OCI-LY7 (cell line): ENCODE data around the gene SRRM4. TPM values are rescaled to one million over a fixed set of nuclear protein-coding genes. Genes with fewer than 3 reads are reported as not detected.

Experiments used
- BruUV-seq: library from RNA; stranded (reverse); fragments of 400-500 nt; replicated peaks from 2 replicates; lab custom pipeline; 2021; lab: Mats Ljungman, UMichigan
- CTCF ChIA-PET: fragments of 300-600 bp; sonication (Branson Sonifier 250); formaldehyde crosslinking; loops from one replicate; lab custom pipeline; 2022; ENCODE audit warnings: antibody characterized with exemption; ENCODE audit not compliant: unreplicated experiment; lab: Charles Lee
- POLR2A ChIA-PET: fragments of 300-600 bp; sonication (Branson Sonifier 250); formaldehyde crosslinking; loops from one replicate; lab custom pipeline; 2022; ENCODE audit warnings: antibody characterized with exemption; lab: Charles Lee
- DNase-seq: peaks from one replicate; pipeline ENCODE4 v3.0.0-alpha.2; 2015; ENCODE audit warnings: low spot score
- H2AFZ ChIP-seq: fragments of 200-600 bp; sonication (generic), shearing (Covaris generic); 2 replicates; pipeline ENCODE4 v1.6.1; 2014; ENCODE audit warnings: mild to moderate bottlenecking, antibody characterized with exemption, low read length, moderate library complexity
- H3K27ac ChIP-seq: fragments of 200-600 bp; sonication (generic); 2 replicates; pipeline ENCODE4 v1.5.1; 2014; ENCODE audit warnings: mixed run types, low read depth, mild to moderate bottlenecking, moderate library complexity, low read length, inconsistent platforms; ENCODE audit not compliant: poor library complexity, severe bottlenecking
- H3K36me3 ChIP-seq: fragments of 200-600 bp; sonication (generic); 2 replicates; pipeline ENCODE4 v1.6.1; 2014; ENCODE audit warnings: mild to moderate bottlenecking, antibody characterized with exemption, low read length, moderate library complexity, mixed read lengths; ENCODE audit not compliant: insufficient read depth
- H3K4me1 ChIP-seq: fragments of 200-600 bp; sonication (generic); 2 replicates; pipeline ENCODE4 v1.5.1; 2014; ENCODE audit warnings: mild to moderate bottlenecking, low read length; ENCODE audit not compliant: insufficient read depth, poor library complexity, severe bottlenecking
- H3K4me2 ChIP-seq: fragments of 200-600 bp; sonication (generic); 2 replicates; pipeline ENCODE4 v1.6.1; 2014; ENCODE audit warnings: mild to moderate bottlenecking, low read length
- H3K4me3 ChIP-seq: fragments of 200-600 bp; sonication (generic); 2 replicates; pipeline ENCODE4 v1.5.1; 2014; ENCODE audit warnings: mild to moderate bottlenecking, low read depth, low read length; ENCODE audit not compliant: poor library complexity, severe bottlenecking
- H3K79me2 ChIP-seq: fragments of 200-600 bp; sonication (generic); 2 replicates; pipeline ENCODE4 v1.6.1; 2016; ENCODE audit warnings: low read depth, mild to moderate bottlenecking, low read length, moderate library complexity, mixed read lengths; ENCODE audit not compliant: insufficient read depth
- H3K9me2 ChIP-seq: fragments of 200-600 bp; sonication (generic); 2 replicates; pipeline ENCODE4 v1.6.1; 2016; ENCODE audit warnings: mild to moderate bottlenecking, low read length, mixed read lengths; ENCODE audit not compliant: insufficient read depth
- H3K9me3 ChIP-seq: fragments of 200-600 bp; sonication (generic); 2 replicates; pipeline ENCODE4 v1.6.1; 2014; ENCODE audit warnings: mild to moderate bottlenecking, mixed run types, low read length, mixed read lengths
- H4K20me1 ChIP-seq: fragments of 200-600 bp; sonication (generic); 2 replicates; pipeline ENCODE4 v1.6.1; 2014; ENCODE audit warnings: mild to moderate bottlenecking, antibody characterized with exemption, low read length, moderate library complexity, mixed read lengths; ENCODE audit not compliant: insufficient read depth
- EZH2phosphoT487 ChIP-seq: fragments of 200-600 bp; sonication (generic); IDR thresholded peaks from 2 replicates; pipeline ENCODE4 v1.6.1; 2018; ENCODE audit warnings: low read depth, borderline replicate concordance, mild to moderate bottlenecking, mixed run types, antibody characterized with exemption, low read length, moderate library complexity, mixed read lengths
- intact Hi-C: fragments of 100-400 bp; cut with micrococcal nuclease; formaldehyde crosslinking; loops from one replicate; pipeline ENCODE4 v1.10.0; 2022; ENCODE audit not compliant: unreplicated experiment
- total RNA-seq, 2 experiments: library from RNA; depleted of rRNA in 1 of 2; stranded (reverse); fragments of >200 nt in 1 of 2; shearing (Covaris generic) in 1 of 2; gene quantifications; 2 replicates each; pipeline ENCODE4 v1.2.3, GENCODE V29; 2014 to 2022
- TF ChIP-seq, protein P1 (sequence below): fragments of 200-600 bp; sonication (generic); conservative IDR thresholded peaks from 2 replicates; pipeline ENCODE4 v1.5.1; 2014; ENCODE audit warnings: mild to moderate bottlenecking, antibody characterized with exemption, low read length, moderate library complexity, mixed read lengths

Gene SRRM4
- total RNA-seq, 2 experiments from 2014 or later: not detected

DNA sequence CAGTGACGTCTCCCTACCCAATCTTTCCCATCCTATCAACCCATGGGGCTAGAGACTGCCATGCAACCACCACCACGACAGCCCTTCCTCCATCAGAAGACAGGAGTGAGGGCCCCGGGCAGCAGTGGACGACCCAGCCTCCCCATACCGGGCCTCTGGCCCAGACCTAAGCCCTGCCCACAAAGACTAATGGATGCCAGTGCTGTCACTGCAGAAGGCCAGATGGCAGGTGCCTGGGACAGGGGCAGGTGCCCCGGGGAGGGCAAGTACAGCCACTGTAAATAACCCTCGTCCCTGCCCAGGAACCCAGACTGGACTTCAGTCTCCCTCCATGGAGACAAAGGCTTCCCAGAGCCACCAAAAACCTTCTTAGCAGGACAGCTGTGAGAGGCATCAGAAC is 177.1 kb downstream of the SRRM4 start:
- Histone ChIP-seq H3K9me2 (no peaks in the 10 kb centered on the region), H3K27ac (no peak overlapping the region), H3K4me1 (no peaks in the 10 kb centered on the region), H3K4me2 (no peak overlapping the region), H4K20me1 (no peaks in the 10 kb centered on the region), H3K79me2 (no peaks in the 10 kb centered on the region), H3K36me3 (no peaks in the 10 kb centered on the region), H2AFZ (no peak overlapping the region), H3K9me3 (no peaks in the 10 kb centered on the region), H3K4me3 (no peak overlapping the region)
- ChIA-PET POLR2A (no interaction called here), CTCF (no interaction called here)
- no peak for TF ChIP-seq EZH2phosphoT487
- TF ChIP-seq, protein P1, sequence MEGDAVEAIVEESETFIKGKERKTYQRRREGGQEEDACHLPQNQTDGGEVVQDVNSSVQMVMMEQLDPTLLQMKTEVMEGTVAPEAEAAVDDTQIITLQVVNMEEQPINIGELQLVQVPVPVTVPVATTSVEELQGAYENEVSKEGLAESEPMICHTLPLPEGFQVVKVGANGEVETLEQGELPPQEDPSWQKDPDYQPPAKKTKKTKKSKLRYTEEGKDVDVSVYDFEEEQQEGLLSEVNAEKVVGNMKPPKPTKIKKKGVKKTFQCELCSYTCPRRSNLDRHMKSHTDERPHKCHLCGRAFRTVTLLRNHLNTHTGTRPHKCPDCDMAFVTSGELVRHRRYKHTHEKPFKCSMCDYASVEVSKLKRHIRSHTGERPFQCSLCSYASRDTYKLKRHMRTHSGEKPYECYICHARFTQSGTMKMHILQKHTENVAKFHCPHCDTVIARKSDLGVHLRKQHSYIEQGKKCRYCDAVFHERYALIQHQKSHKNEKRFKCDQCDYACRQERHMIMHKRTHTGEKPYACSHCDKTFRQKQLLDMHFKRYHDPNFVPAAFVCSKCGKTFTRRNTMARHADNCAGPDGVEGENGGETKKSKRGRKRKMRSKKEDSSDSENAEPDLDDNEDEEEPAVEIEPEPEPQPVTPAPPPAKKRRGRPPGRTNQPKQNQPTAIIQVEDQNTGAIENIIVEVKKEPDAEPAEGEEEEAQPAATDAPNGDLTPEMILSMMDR: no peak
- intact Hi-C loops: no loop called here
- no peak for DNase-seq
- BruUV-seq: no TSS peak

DNA sequence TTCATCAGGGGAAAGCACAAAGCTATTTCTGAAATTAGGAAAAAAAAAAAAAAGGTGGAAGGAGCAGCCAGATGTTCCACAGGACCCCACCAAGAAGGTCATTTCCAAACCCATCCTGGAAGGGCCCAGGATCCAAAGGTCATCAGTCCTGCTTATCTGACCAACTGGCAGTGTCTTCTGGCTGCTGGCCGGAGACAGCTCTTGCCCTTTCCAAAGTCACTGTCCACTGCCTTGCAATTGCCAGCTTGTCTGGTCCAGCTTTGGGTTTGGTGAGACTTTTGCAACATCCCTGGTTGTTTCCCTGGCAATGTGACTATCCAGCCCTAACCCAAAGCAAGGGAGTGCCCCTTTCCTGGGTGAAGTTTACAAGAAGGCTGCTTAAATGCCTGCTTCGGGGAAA is 178.5 kb downstream of the SRRM4 start:
- POLR2A ChIA-PET: no interaction called here
- Histone ChIP-seq H4K20me1 (no peaks in the 10 kb centered on the region), H3K9me3 (no peaks in the 10 kb centered on the region), H3K4me2 (no peak overlapping the region), H3K36me3 (no peaks in the 10 kb centered on the region), H3K4me3 (no peak overlapping the region), H3K9me2 (no peaks in the 10 kb centered on the region), H3K4me1 (no peaks in the 10 kb centered on the region), H2AFZ (no peak overlapping the region), H3K79me2 (no peaks in the 10 kb centered on the region), H3K27ac (no peak overlapping the region)
- no peak for TF ChIP-seq EZH2phosphoT487
- TF ChIP-seq, protein P1: no peak
- no peak for DNase-seq
- CTCF ChIA-PET: no interaction called here
- intact Hi-C loops: no loop called here
- no TSS peak for BruUV-seq

DNA sequence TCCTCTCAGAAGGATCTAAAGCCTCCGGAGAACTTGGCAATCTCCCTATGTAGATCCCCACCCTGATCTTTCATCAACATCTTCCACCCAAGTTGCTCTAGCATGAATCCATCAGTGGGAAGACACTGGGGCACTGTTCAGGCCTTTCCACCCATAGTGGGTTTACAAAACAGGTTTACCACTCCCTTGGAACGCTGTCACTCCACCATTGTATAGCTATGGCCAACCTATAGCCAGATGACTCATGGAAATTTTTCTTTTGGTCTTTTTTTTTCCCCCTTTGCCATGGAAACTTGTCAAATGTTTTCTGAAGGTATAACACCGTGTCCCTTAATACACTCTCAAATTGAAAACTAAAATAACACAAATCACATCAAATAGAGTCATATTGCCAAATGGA is 186.6 kb downstream of the SRRM4 start:
- Histone ChIP-seq H3K79me2 (no peaks in the 10 kb centered on the region), H4K20me1 (no peaks in the 10 kb centered on the region), H3K27ac (no peak overlapping the region), H2AFZ (no peak overlapping the region), H3K9me3 (no peaks in the 10 kb centered on the region), H3K36me3 (no peaks in the 10 kb centered on the region), H3K4me1 (no peaks in the 10 kb centered on the region), H3K9me2 (no peaks in the 10 kb centered on the region), H3K4me3 (no peak overlapping the region), H3K4me2 (no peak overlapping the region)
- intact Hi-C loops: no loop called here
- TF ChIP-seq EZH2phosphoT487: no peak
- TF ChIP-seq, protein P1: no peak
- BruUV-seq: no TSS peak
- no peak for DNase-seq
- POLR2A ChIA-PET: no interaction called here
- CTCF ChIA-PET: no interaction called here
